ENCODE results near the gene SYTL5. TPM values are rescaled to one million over a fixed set of nuclear protein-coding genes. Genes with fewer than 3 reads are reported as not detected.

SYTL5 gene
- total and polyA plus RNA-seq, 3 donors from 2014 or later: 1.0 to 1.7 (median 1.1) TPM

DNA sequence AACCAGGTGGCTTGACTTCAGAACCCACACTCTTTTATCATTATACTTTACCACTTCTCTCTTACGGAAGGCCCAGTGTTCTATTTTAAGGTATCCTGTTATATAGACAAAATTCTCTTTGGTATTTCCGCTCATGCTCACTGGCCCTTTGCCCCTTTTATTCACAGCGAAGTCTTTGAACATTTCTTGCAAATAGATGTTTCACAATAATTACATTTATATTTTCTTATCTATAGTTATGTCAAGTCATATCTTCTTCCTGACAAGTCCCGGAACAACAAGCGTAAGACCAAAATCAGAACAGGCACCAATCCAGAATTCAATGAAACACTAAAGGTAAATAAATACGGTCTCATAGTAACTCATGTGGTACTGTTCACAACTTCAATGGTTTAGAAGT lies 102.0 kb downstream of the SYTL5 start:
- WGBS, 2 donors: 85 to 86% methylated on average over 6 of the region's 6 CpGs

DNA sequence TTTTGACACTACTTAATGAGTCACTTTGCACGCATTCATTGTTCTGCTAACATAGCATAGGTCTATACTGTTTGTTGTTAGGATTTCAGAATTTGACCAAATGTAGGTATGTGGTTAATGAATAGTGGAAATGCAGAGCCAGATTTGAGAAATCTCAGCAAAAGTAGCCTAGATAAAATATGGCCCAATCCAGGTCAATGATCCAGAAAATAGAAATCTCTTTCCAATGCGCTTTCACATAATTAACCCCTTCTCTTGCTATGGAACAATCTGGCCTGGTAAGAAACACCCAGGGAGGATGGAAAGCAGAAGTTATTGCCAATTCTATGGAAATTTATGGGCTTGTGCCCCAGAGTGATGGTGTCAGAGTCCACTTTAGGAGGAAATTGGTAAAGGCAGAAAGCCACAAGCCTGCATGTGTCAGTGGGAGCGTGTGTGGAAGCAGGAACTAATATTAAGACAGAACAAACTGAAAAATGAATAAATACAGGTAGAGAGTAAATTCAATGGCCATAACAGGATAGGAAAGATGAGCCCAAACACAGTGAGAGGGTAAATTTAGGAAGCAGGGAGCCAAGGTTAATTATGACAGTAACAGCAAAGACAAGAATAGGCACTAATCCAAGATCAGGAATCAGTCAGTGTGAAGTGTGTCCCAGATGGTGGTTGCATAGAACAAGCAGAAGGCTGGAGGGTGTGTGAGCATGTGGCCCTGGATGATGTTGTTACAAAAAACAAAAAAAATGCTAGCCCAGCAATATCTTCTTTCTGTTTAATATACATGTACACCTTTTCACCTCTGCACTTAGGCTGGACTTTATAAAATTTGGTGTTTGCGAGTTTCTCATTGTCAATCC lies 102.9 kb downstream of the SYTL5 start:
- WGBS, 2 donors: 81 to 95% methylated on average over 4 of the region's 4 CpGs
- TF ChIP-seq POLR2A (IDR thresholded peaks at IDR 0.05): no peak
- TF ChIP-seq, protein P1, sequence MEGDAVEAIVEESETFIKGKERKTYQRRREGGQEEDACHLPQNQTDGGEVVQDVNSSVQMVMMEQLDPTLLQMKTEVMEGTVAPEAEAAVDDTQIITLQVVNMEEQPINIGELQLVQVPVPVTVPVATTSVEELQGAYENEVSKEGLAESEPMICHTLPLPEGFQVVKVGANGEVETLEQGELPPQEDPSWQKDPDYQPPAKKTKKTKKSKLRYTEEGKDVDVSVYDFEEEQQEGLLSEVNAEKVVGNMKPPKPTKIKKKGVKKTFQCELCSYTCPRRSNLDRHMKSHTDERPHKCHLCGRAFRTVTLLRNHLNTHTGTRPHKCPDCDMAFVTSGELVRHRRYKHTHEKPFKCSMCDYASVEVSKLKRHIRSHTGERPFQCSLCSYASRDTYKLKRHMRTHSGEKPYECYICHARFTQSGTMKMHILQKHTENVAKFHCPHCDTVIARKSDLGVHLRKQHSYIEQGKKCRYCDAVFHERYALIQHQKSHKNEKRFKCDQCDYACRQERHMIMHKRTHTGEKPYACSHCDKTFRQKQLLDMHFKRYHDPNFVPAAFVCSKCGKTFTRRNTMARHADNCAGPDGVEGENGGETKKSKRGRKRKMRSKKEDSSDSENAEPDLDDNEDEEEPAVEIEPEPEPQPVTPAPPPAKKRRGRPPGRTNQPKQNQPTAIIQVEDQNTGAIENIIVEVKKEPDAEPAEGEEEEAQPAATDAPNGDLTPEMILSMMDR (IDR thresholded peaks at IDR 0.05): no peak
- intact Hi-C loops (cut with DNase I; ENCODE audit: low total_unique reads): no loop called here

More for the DNA sequence above, 102.0 kb downstream of the SYTL5 start:
- Histone ChIP-seq H3K27ac (no peak overlapping the region), H3K27me3 (no peaks in the 10 kb centered on the region), H3K4me3 (no peak overlapping the region), H3K9me3 (no peaks in the 10 kb centered on the region), H3K36me3 (ENCODE audit: low read depth, missing control alignments) (no peaks in the 10 kb centered on the region), H3K4me1 (no peaks in the 10 kb centered on the region)
- intact Hi-C loops (cut with DNase I; ENCODE audit: low total_unique reads): no loop called here
- no peak for DNase-seq
- TF ChIP-seq, protein P1 (IDR thresholded peaks at IDR 0.05): no peak
- no peak for TF ChIP-seq POLR2A (IDR thresholded peaks at IDR 0.05)

DNA sequence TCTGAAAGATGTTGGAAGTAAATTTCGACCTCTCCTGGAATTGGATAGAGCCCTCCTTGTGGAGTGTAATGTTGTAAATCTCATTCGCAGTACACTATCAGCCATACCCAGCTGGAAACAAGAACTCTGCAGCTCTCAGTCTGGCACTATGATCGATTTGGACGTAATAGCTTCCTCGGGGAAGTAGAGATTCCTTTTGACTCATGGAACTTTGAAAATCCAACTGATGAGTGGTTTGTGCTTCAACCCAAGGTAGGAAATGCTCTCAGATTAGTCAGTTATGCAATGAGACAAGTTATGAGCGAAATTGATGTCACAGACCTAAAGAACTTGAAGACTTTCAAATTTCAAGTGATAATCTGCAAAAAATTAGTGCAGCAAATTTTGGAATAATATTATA lies 103.9 kb downstream of the SYTL5 start:
- Histone ChIP-seq H3K36me3 (ENCODE audit: low read depth, missing control alignments) (no peaks in the 10 kb centered on the region), H3K4me3 (no peak overlapping the region), H3K9me3 (no peaks in the 10 kb centered on the region), H3K4me1 (no peaks in the 10 kb centered on the region), H3K27me3 (no peaks in the 10 kb centered on the region), H3K27ac (no peak overlapping the region)
- 84 to 89% methylated on average over 6 of the region's 6 CpGs for WGBS, 2 donors
- TF ChIP-seq POLR2A (IDR thresholded peaks at IDR 0.05): no peak
- TF ChIP-seq, protein P1 (IDR thresholded peaks at IDR 0.05): no peak
- no peak for DNase-seq
- intact Hi-C loops (cut with DNase I; ENCODE audit: low total_unique reads): no loop called here

More for the DNA sequence above, 102.9 kb downstream of the SYTL5 start:
- Histone ChIP-seq H3K36me3 (ENCODE audit: low read depth, missing control alignments) (no peaks in the 10 kb centered on the region), H3K27ac (no peak overlapping the region), H3K27me3 (no peaks in the 10 kb centered on the region), H3K4me3 (no peak overlapping the region), H3K4me1 (no peaks in the 10 kb centered on the region), H3K9me3 (no peaks in the 10 kb centered on the region)
- DNase-seq: no peak

DNA sequence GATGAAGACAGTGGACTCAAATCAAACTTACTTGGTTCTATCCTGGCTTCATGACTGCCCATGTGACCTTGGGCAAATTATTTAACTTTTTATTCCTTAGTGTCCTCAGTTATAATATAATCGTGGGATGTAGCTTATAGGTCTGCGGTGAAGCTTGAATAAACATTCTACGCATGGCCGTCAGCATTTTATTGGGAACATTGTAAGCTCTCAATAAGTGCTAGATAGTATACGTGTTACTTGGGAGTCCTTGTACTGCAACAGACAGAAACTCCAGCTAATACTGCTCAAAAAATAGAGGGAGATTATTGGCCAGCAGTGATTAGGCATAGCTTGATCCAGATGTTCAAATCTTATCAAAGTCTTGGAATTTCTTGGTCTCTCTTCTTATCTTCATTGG lies 104.8 kb downstream of the SYTL5 start:
- Histone ChIP-seq H3K4me1 (no peaks in the 10 kb centered on the region), H3K27me3 (no peaks in the 10 kb centered on the region), H3K36me3 (ENCODE audit: low read depth, missing control alignments) (no peaks in the 10 kb centered on the region), H3K9me3 (no peaks in the 10 kb centered on the region), H3K27ac (no peak overlapping the region), H3K4me3 (no peak overlapping the region)
- intact Hi-C loops (cut with DNase I; ENCODE audit: low total_unique reads): no loop called here
- 91 to 94% methylated on average over 5 of the region's 5 CpGs for WGBS, 2 donors
- TF ChIP-seq, protein P1 (IDR thresholded peaks at IDR 0.05): no peak
- TF ChIP-seq POLR2A (IDR thresholded peaks at IDR 0.05): no peak
- no peak for DNase-seq

DNA sequence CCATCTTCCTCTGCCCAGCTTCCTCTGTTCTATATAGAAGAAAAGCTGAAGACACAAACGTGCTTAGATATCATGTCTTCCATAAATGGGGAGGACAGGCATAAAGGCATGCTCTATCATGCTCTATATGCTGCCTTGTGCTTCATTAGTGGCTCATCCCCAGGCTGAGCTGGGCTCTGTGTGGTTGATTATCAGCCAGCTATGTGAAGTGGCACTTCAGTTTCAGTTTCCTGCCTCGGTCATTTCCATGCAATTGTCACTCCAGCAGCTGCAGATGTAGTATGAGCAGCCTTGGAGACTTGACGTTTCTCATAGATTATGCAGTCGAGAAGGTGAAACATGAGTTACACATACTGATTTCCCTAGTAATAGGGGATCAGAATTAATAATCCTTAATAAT lies 106.2 kb downstream of the SYTL5 start:
- H3K4me3 ChIP-seq: no peak overlapping the region
- no peaks in the 10 kb centered on the region for H3K27me3 ChIP-seq
- no peaks in the 10 kb centered on the region for H3K36me3 ChIP-seq (ENCODE audit: low read depth, missing control alignments)
- TF ChIP-seq, protein P1 (IDR thresholded peaks at IDR 0.05): no peak
- TF ChIP-seq POLR2A (IDR thresholded peaks at IDR 0.05): no peak
- 83 to 87% methylated on average over 3 to 4 of the region's 4 CpGs for WGBS, 2 donors
- no peaks in the 10 kb centered on the region for H3K9me3 ChIP-seq
- no peaks in the 10 kb centered on the region for H3K4me1 ChIP-seq
- DNase-seq: no peak
- H3K27ac ChIP-seq: no peak overlapping the region
- intact Hi-C loops (cut with DNase I; ENCODE audit: low total_unique reads): no loop called here

Data from testis (tissue), 3 donors.